Gastroesophageal sphincter (tissue), 4 donors: Measurements from ENCODE around the gene TFEC. TPM values are rescaled to one million over a fixed set of nuclear protein-coding genes. Genes with fewer than 3 reads are reported as not detected.

Source experiments
- ATAC-seq: fragments of 150-250 bp; one replicate; pipeline ENCODE4 v1.9.1; 2016; ENCODE audit warnings: mild to moderate bottlenecking, moderate library complexity
- H3K27ac ChIP-seq, 4 donors: fragments of 200-600 bp; sonication (generic) in 3 of 4; 1 replicate in 3 of 4; 2 replicates in 1 of 4; pipeline ENCODE4 v1.5.1; 2016 to 2019
- H3K27me3 ChIP-seq: fragments of 200-600 bp; sonication (generic); one replicate; pipeline ENCODE4 v1.5.1; 2019
- H3K36me3 ChIP-seq, 2 donors: fragments of 200-600 bp; sonication (generic); one replicate each; pipeline ENCODE4 v1.5.1; 2019; ENCODE audit warnings: control low read depth in 1 of 2
- H3K4me1 ChIP-seq, 3 donors: fragments of 200-600 bp; sonication (generic); 1 replicate in 2 of 3; 2 replicates in 1 of 3; pipeline ENCODE4 v1.5.1; 2016 to 2019; ENCODE audit warnings: control low read depth in 2 of 3
- H3K4me3 ChIP-seq, 2 donors: fragments of 200-600 bp; sonication (generic); one replicate each; pipeline ENCODE4 v1.5.1; 2019; ENCODE audit warnings: mild to moderate bottlenecking in 1 of 2, moderate library complexity in 1 of 2
- H3K9me3 ChIP-seq, 3 donors: fragments of 200-600 bp; sonication (generic); one replicate each; pipeline ENCODE4 v1.5.1; 2017 to 2019; ENCODE audit warnings: control low read depth in 2 of 3
- EP300 ChIP-seq: sonication (generic); formaldehyde crosslinking; IDR thresholded peaks from one replicate; pipeline ENCODE4 v1.6.1; 2017; ENCODE audit warnings: antibody characterized with exemption, mild to moderate bottlenecking
- POLR2A ChIP-seq, 2 donors: fragments of 450-650 bp; IDR thresholded peaks; one replicate each; pipeline ENCODE4 v1.6.1; 2017; ENCODE audit warnings: antibody characterized with exemption in 2 of 2, mild to moderate bottlenecking in 2 of 2, moderate library complexity in 1 of 2
- POLR2AphosphoS5 ChIP-seq: sonication (generic); formaldehyde crosslinking; IDR thresholded peaks from one replicate; pipeline ENCODE4 v1.6.1; 2017; ENCODE audit warnings: antibody characterized with exemption
- WGBS, 2 donors: methylation state at CpG; one replicate each; pipeline ENCODE4 v1.1.5; 2018; ENCODE audit warnings: low coverage in 1 of 2; 5-methylcytosine and 5-hydroxymethylcytosine counted together
- total RNA-seq, 4 donors: library from RNA; depleted of rRNA; stranded (reverse); fragments of >200 nt; gene quantifications; one replicate each; pipeline ENCODE4 v1.1.0, GENCODE V29; 2016
- TF ChIP-seq, protein P1 (sequence below), 4 experiments: fragments of 200-600 bp in 2 of 4; fragments of 450-650 bp in 2 of 4; sonication (generic) in 1 of 4; IDR thresholded peaks; one replicate each; pipeline ENCODE4 v1.5.1; 2017 to 2019; ENCODE audit warnings: antibody characterized with exemption in 4 of 4, mild to moderate bottlenecking in 2 of 4, moderate library complexity in 2 of 4

Gene TFEC
- total RNA-seq, 4 donors from 2014 or later: 3.3 to 6.2 (median 4.9) TPM

DNA sequence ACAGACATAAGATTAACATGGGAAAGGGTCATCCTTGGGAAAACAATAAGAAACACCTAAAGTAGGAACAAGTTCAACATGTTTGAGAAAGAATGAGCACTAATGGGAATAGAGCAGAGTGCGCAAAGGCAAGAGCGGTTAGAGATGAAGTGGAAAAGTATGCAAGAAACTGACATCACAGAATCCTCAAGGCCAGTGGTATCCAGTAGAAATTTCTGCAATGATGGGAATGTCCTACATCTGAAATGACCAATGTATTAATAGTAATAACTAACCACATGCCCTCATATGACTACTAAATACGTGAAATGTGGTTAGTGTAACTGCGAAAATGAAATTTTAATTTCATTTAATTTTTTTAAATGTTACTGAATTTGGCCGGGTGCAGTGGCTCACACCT, 54.8 kb downstream of the TFEC start:
- H3K36me3 ChIP-seq: no peaks in the 10 kb centered on the region
- H3K27ac ChIP-seq: no peak overlapping the region
- ATAC-seq: no peak
- WGBS, 2 donors: 75 to 77% methylated on average over 4 to 5 of the region's 5 CpGs
- H3K4me3 ChIP-seq: no peak overlapping the region
- H3K27me3 ChIP-seq: no peaks in the 10 kb centered on the region
- H3K4me1 ChIP-seq: no peaks in the 10 kb centered on the region
- TF ChIP-seq POLR2A (IDR thresholded peaks at IDR 0.05) (no peak), EP300 (no peak), POLR2AphosphoS5 (no peak)
- TF ChIP-seq, protein P1, sequence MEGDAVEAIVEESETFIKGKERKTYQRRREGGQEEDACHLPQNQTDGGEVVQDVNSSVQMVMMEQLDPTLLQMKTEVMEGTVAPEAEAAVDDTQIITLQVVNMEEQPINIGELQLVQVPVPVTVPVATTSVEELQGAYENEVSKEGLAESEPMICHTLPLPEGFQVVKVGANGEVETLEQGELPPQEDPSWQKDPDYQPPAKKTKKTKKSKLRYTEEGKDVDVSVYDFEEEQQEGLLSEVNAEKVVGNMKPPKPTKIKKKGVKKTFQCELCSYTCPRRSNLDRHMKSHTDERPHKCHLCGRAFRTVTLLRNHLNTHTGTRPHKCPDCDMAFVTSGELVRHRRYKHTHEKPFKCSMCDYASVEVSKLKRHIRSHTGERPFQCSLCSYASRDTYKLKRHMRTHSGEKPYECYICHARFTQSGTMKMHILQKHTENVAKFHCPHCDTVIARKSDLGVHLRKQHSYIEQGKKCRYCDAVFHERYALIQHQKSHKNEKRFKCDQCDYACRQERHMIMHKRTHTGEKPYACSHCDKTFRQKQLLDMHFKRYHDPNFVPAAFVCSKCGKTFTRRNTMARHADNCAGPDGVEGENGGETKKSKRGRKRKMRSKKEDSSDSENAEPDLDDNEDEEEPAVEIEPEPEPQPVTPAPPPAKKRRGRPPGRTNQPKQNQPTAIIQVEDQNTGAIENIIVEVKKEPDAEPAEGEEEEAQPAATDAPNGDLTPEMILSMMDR (IDR thresholded peaks at IDR 0.05): no peak
- no peaks in the 10 kb centered on the region for H3K9me3 ChIP-seq

- ATAC-seq: no peak
- Histone ChIP-seq H3K4me3 (no peak overlapping the region), H3K36me3 (no peaks in the 10 kb centered on the region), H3K9me3 (no peaks in the 10 kb centered on the region), H3K27me3 (no peaks in the 10 kb centered on the region), H3K4me1 (no peaks in the 10 kb centered on the region), H3K27ac (no peak overlapping the region)
- TF ChIP-seq POLR2AphosphoS5 (no peak), POLR2A (IDR thresholded peaks at IDR 0.05) (no peak), EP300 (no peak)
- TF ChIP-seq, protein P1 (IDR thresholded peaks at IDR 0.05): no peak
- WGBS, 2 donors: 87 to 94% methylated on average over 3 of the region's 3 CpGs
These were observed 57.2 kb downstream of the TFEC start for GRCh38 chr7:115973406-115973805.

GRCh38 chr7:115971506-115971905, 59.1 kb downstream of the TFEC start:
- no peaks in the 10 kb centered on the region for H3K36me3 ChIP-seq
- ATAC-seq: no peak
- no peaks in the 10 kb centered on the region for H3K27me3 ChIP-seq
- TF ChIP-seq EP300 (no peak), POLR2A (IDR thresholded peaks at IDR 0.05) (no peak), POLR2AphosphoS5 (no peak)
- TF ChIP-seq, protein P1 (IDR thresholded peaks at IDR 0.05): no peak
- H3K27ac ChIP-seq: no peak overlapping the region
- no peak overlapping the region for H3K4me3 ChIP-seq
- H3K4me1 ChIP-seq: no peaks in the 10 kb centered on the region
- H3K9me3 ChIP-seq: no peaks in the 10 kb centered on the region

- ATAC-seq: no peak
- no peak overlapping the region for H3K27ac ChIP-seq
- H3K36me3 ChIP-seq: no peaks in the 10 kb centered on the region
- no peaks in the 10 kb centered on the region for H3K27me3 ChIP-seq
- 88 to 92% methylated on average over 1 of the region's 1 CpG for WGBS, 2 donors
- no peaks in the 10 kb centered on the region for H3K4me1 ChIP-seq
- TF ChIP-seq, protein P1 (IDR thresholded peaks at IDR 0.05): no peak
- no peak for TF ChIP-seq EP300
- TF ChIP-seq POLR2AphosphoS5: no peak
- TF ChIP-seq POLR2A (IDR thresholded peaks at IDR 0.05): no peak
- H3K9me3 ChIP-seq: no peaks in the 10 kb centered on the region
- H3K4me3 ChIP-seq: no peak overlapping the region
These were observed 62.0 kb downstream of the TFEC start for GRCh38 chr7:115968596-115968995.

DNA sequence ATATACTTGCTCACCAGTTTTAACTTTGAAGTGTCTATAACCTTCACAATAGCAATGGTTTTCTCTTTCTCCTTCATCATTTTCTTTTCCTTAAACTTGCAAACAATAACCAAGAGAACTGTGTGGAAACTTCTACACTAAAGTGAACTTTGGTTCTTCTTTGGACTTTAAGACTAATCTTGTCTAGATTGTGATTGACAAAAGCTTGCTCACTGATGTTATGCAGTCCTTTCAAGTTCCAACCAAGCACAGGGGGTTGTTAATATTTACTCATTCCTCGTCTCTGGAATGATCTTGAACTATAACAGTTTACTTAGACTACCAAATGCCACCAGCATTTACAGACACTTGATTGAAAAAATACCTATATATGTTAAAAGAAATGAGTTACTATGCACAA, 62.4 kb downstream of the TFEC start:
- Histone ChIP-seq H3K4me1 (no peaks in the 10 kb centered on the region), H3K9me3 (no peaks in the 10 kb centered on the region), H3K27ac (no peak overlapping the region), H3K27me3 (no peaks in the 10 kb centered on the region), H3K36me3 (no peaks in the 10 kb centered on the region), H3K4me3 (no peak overlapping the region)
- no peak for TF ChIP-seq POLR2A (IDR thresholded peaks at IDR 0.05)
- TF ChIP-seq EP300: no peak
- TF ChIP-seq, protein P1 (IDR thresholded peaks at IDR 0.05): no peak
- no peak for TF ChIP-seq POLR2AphosphoS5
- 29 to 31% methylated on average over 1 of the region's 1 CpG for WGBS, 2 donors
- ATAC-seq: no peak
